H1 (cell line): ENCODE data around the gene CCDC192. TPM values are rescaled to one million over a fixed set of nuclear protein-coding genes. Genes with fewer than 3 reads are reported as not detected.

Experiments
- CTCF ChIA-PET: fragments of 300-600 bp; sonication (Branson Sonifier 250); formaldehyde crosslinking; loops from one replicate; lab custom pipeline; 2021; ENCODE audit not compliant: partially characterized antibody; lab: Charles Lee
- POLR2A ChIA-PET: fragments of 300-600 bp; sonication (Branson Sonifier 250); formaldehyde crosslinking; loops from one replicate; lab custom pipeline; 2021; ENCODE audit warnings: inconsistent platforms; ENCODE audit not compliant: partially characterized antibody; lab: Charles Lee
- DNase-seq, 2 experiments: peaks; one replicate each; pipeline versions ENCODE4 v3.0.0 to v3.0.0-alpha.2; 2010 to 2022; ENCODE audit warnings: low spot score in 2 of 2, low read depth in 1 of 2, mixed read lengths in 1 of 2
- FAIRE-seq: peaks from 2 replicates; lab custom pipeline; 2011; peaks lifted over from hg19 to GRCh38; lab: Jason Lieb, UNC
- H2AFZ ChIP-seq: 2 replicates; pipeline ENCODE4 v1.8.1; 2012; ENCODE audit warnings: low read length, inconsistent platforms
- H2AK5ac ChIP-seq: 2 replicates; pipeline ENCODE4 v1.6.1; 2013; ENCODE audit warnings: low read depth, low read length
- H2BK120ac ChIP-seq: replicated peaks from 2 replicates; pipeline ENCODE3; 2013; ENCODE audit warnings: low read depth, low read length, inconsistent platforms
- H2BK12ac ChIP-seq: 2 replicates; pipeline ENCODE4 v1.6.1; 2013; ENCODE audit warnings: low read depth, low read length
- H2BK15ac ChIP-seq: 2 replicates; pipeline ENCODE4 v1.6.1; 2013; ENCODE audit warnings: low read length
- H2BK20ac ChIP-seq: 2 replicates; pipeline ENCODE4 v1.6.1; 2013; ENCODE audit warnings: low read length
- H2BK5ac ChIP-seq: 2 replicates; pipeline ENCODE4 v1.6.1; 2013; ENCODE audit warnings: low read depth, low read length
- H3K14ac ChIP-seq: 2 replicates; pipeline ENCODE4 v1.6.1; 2013; ENCODE audit warnings: inconsistent platforms; ENCODE audit not compliant: insufficient read length
- H3K18ac ChIP-seq: 2 replicates; pipeline ENCODE4 v1.6.1; 2013; ENCODE audit warnings: low read length; ENCODE audit errors: extremely low read depth
- H3K23ac ChIP-seq: 2 replicates; pipeline ENCODE4 v1.6.1; 2013; ENCODE audit warnings: inconsistent platforms; ENCODE audit not compliant: insufficient read length
- H3K23me2 ChIP-seq: 2 replicates; pipeline ENCODE4 v1.6.1; 2013; ENCODE audit warnings: low read depth, low read length
- H3K27ac ChIP-seq: 2 replicates; pipeline ENCODE4 v1.6.1; 2011; ENCODE audit warnings: low read depth, low read length, inconsistent platforms
- H3K27me3 ChIP-seq, 4 experiments: replicated peaks in 1 of 4; 1 replicate in 1 of 4; 2 replicates in 3 of 4; pipeline versions ENCODE4 v1.6.1 to v1.8.1; 2011 to 2013; ENCODE audit warnings: low read length in 3 of 4, mild to moderate bottlenecking in 3 of 4, inconsistent platforms in 2 of 4, mixed read lengths in 2 of 4, moderate library complexity in 1 of 4; ENCODE audit not compliant: control insufficient read depth in 3 of 4, insufficient read depth in 3 of 4; ENCODE audit errors: extremely low read depth in 1 of 4
- H3K36me3 ChIP-seq, 4 experiments: 2 replicates each; pipeline versions ENCODE4 v1.6.1 to v1.8.1; 2011 to 2013; ENCODE audit warnings: mild to moderate bottlenecking in 4 of 4, low read length in 3 of 4, moderate library complexity in 2 of 4, control low read depth in 1 of 4, inconsistent platforms in 1 of 4; ENCODE audit not compliant: insufficient read depth in 4 of 4, control insufficient read depth in 2 of 4
- H3K4ac ChIP-seq: replicated peaks from 2 replicates; pipeline ENCODE3; 2013; ENCODE audit warnings: low read length, low read depth, mixed read lengths, inconsistent platforms; ENCODE audit not compliant: insufficient read length
- H3K4me1 ChIP-seq, 4 experiments: replicated peaks in 1 of 4; 1 replicate in 1 of 4; 2 replicates in 3 of 4; pipeline versions ENCODE4 v1.6.1 to v1.8.1; 2011 to 2013; ENCODE audit warnings: low read length in 3 of 4, inconsistent platforms in 2 of 4, mixed read lengths in 1 of 4; ENCODE audit not compliant: insufficient read depth in 4 of 4, control insufficient read depth in 3 of 4
- H3K4me2 ChIP-seq, 2 experiments: 2 replicates each; pipeline versions ENCODE4 v1.6.1 to v1.8.1; 2011 to 2013; ENCODE audit warnings: low read depth in 2 of 2, low read length in 2 of 2, control low read depth in 1 of 2, inconsistent platforms in 1 of 2, mild to moderate bottlenecking in 1 of 2; ENCODE audit not compliant: insufficient read depth in 1 of 2
- H3K4me3 ChIP-seq, 4 experiments: fragments of 200-600, 300-600 bp in 1 of 4; sonication (generic), shearing (Covaris generic), sonication (Bioruptor Twin) in 1 of 4; 2 replicates each; pipeline versions ENCODE4 v1.5.1 to v1.8.1; 2011 to 2016; ENCODE audit warnings: low read length in 4 of 4, low read depth in 3 of 4, control low read depth in 2 of 4, inconsistent platforms in 2 of 4, mild to moderate bottlenecking in 2 of 4, mixed read lengths in 1 of 4, moderate library complexity in 1 of 4; ENCODE audit not compliant: insufficient read depth in 2 of 4; ENCODE audit errors: extremely low read depth in 1 of 4
- H3K56ac ChIP-seq: replicated peaks from 2 replicates; pipeline ENCODE3; 2013; ENCODE audit warnings: low read depth, mild to moderate bottlenecking, mixed read lengths, low read length, inconsistent platforms; ENCODE audit not compliant: insufficient read length
- H3K79me1 ChIP-seq: 2 replicates; pipeline ENCODE4 v1.6.1; 2013; ENCODE audit warnings: low read depth, low read length, control low read depth
- H3K79me2 ChIP-seq, 2 experiments: 2 replicates each; pipeline versions ENCODE4 v1.6.1 to v1.8.1; 2012 to 2013; ENCODE audit warnings: low read length in 2 of 2, mild to moderate bottlenecking in 2 of 2, inconsistent platforms in 1 of 2; ENCODE audit not compliant: insufficient read depth in 2 of 2, control insufficient read depth in 1 of 2
- H3K9ac ChIP-seq, 4 experiments: replicated peaks in 1 of 4; 1 replicate in 1 of 4; 2 replicates in 3 of 4; pipeline versions ENCODE4 v1.6.1 to v1.8.1; 2011 to 2013; ENCODE audit warnings: low read depth in 3 of 4, low read length in 3 of 4, control low read depth in 2 of 4, mild to moderate bottlenecking in 2 of 4, moderate library complexity in 2 of 4, inconsistent platforms in 1 of 4; ENCODE audit errors: extremely low read depth in 1 of 4
- H3K9me3 ChIP-seq, 2 experiments: 2 replicates each; pipeline versions ENCODE4 v1.6.1 to v1.8.1; 2012 to 2013; ENCODE audit warnings: mild to moderate bottlenecking in 2 of 2, moderate library complexity in 2 of 2, control low read depth in 1 of 2, inconsistent platforms in 1 of 2, low read depth in 1 of 2, low read length in 1 of 2, mixed read lengths in 1 of 2; ENCODE audit not compliant: insufficient read depth in 2 of 2
- H4K20me1 ChIP-seq, 2 experiments: replicated peaks in 1 of 2; 2 replicates each; pipeline versions ENCODE3 to v1.8.1; 2011 to 2013; ENCODE audit warnings: inconsistent platforms in 2 of 2, low read length in 2 of 2, mild to moderate bottlenecking in 1 of 2; ENCODE audit not compliant: insufficient read depth in 2 of 2, control insufficient read depth in 1 of 2
- H4K5ac ChIP-seq: 2 replicates; pipeline ENCODE4 v1.6.1; 2013; ENCODE audit warnings: low read length, low read depth, mixed read lengths, inconsistent platforms; ENCODE audit not compliant: insufficient read length
- H4K8ac ChIP-seq: 2 replicates; pipeline ENCODE4 v1.8.0; 2013; ENCODE audit warnings: mild to moderate bottlenecking, moderate library complexity, low read length, inconsistent platforms; ENCODE audit not compliant: insufficient read depth; ENCODE audit errors: extremely low read depth
- H4K91ac ChIP-seq: replicated peaks from 2 replicates; pipeline ENCODE3; 2013; ENCODE audit warnings: low read length, mixed read lengths, inconsistent platforms; ENCODE audit not compliant: insufficient read length
- BCL11A ChIP-seq, 2 experiments: IDR thresholded peaks; one replicate each; pipeline ENCODE4 v1.6.1; 2011; ENCODE audit warnings: low read depth in 2 of 2, low read length in 2 of 2, mild to moderate bottlenecking in 2 of 2
- EGR1 ChIP-seq: IDR thresholded peaks from 2 replicates; pipeline ENCODE4 v1.6.1; 2011; ENCODE audit warnings: low read depth, low read length, borderline replicate concordance
- MAFK ChIP-seq: IDR thresholded peaks from 2 replicates; pipeline ENCODE4 v1.6.1; 2012; ENCODE audit warnings: low read depth, mild to moderate bottlenecking, improper control_type of control experiment, low read length
- SIN3A ChIP-seq, 2 experiments: IDR thresholded peaks in 1 of 2; conservative IDR thresholded peaks in 1 of 2; 2 replicates each; pipeline ENCODE4 v1.6.1; 2011 to 2012; ENCODE audit warnings: low read length in 2 of 2, improper control_type of control experiment in 1 of 2, low read depth in 1 of 2, mild to moderate bottlenecking in 1 of 2
- SIX5 ChIP-seq: IDR thresholded peaks from 2 replicates; pipeline ENCODE4 v1.6.1; 2011; ENCODE audit warnings: mild to moderate bottlenecking, low read depth, low read length
- USF2 ChIP-seq: IDR thresholded peaks from 2 replicates; pipeline ENCODE4 v1.6.1; 2011; ENCODE audit warnings: low read length, improper control_type of control experiment
- WGBS, 2 experiments: shearing (Covaris generic) in 1 of 2; methylation state at CpG; one replicate each; pipeline versions ENCODE4 v1.1.6 to v1.1.7; 2013 to 2015; ENCODE audit warnings: low lambda C conversion rate in 2 of 2, mixed read lengths in 2 of 2, inconsistent platforms in 1 of 2, low coverage in 1 of 2, missing lambda C conversion rate in 1 of 2; ENCODE audit not compliant: insufficient replicate concordance in 2 of 2, insufficient coverage in 1 of 2, insufficient read length in 1 of 2; ENCODE audit errors: extremely low coverage in 1 of 2, missing lambda C conversion rate in 1 of 2; 5-methylcytosine and 5-hydroxymethylcytosine counted together
- polyA plus RNA-seq, 7 experiments: library from polyadenylated mRNA; depleted of rRNA in 3 of 7; stranded (reverse) in 5 of 7; unstranded in 2 of 7; fragments of >200 nt in 5 of 7; fragments of 200-250 nt in 2 of 7; gene quantifications; 1 replicate in 5 of 7; 2 replicates in 1 of 7; 4 replicates in 1 of 7; pipeline versions ENCODE4 v1.2.1 to v1.2.3, GENCODE V29; 2011 to 2013; ENCODE audit warnings: missing spikeins in 2 of 7, mixed read lengths in 2 of 7
- total RNA-seq: library from RNA; stranded (reverse); fragmentation: NEBNext Ultra II Directional; extraction: Animal tissue kit (Norgen Biotek cat#: 25700); gene quantifications from 2 replicates; pipeline ENCODE4 v1.2.1, GENCODE V29; 2021

Gene CCDC192
- total and polyA plus RNA-seq, 2 of the 8 experiments (the other 6 are each of a cell fraction or from before 2014, with no cell fraction given) = 0.61 TPM; not detected in 1

DNA sequence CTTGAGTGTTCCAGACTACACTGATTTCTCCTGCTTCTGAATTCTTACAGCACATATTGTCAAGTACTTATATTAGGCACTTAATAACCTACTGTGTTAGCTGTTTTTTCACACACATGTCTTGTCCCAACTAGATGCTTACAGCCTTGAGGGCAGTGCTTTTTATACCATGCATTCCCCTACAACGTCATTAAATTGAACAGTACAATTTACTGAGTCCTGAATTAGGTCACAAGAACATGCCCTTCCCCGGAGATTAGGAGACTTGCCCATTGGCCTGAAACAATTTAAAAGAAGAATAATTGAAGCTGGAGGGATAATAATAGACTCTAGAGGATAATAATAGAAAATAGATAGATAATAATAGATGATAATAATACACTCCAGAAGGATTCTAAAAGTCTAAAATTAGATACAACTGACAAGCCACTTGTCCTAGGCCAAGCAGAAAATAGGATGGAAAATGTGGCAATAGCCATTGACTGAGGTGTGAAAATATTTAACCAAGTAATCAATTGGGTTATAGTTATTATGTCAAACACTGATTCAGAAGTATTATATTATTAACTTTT is 267.7 kb downstream of the CCDC192 start:
- DNase-seq (no peak), FAIRE-seq (no peak)
- H3K18ac ChIP-seq = no peak overlapping the region
- ChIA-PET CTCF (interaction anchor here (1.1 kb wide), 1 partner anchor 12 kb away, joined by 3 read pairs; no protein-coding TSS in a partner anchor), POLR2A (no interaction called here)
- H2BK15ac ChIP-seq = no peak overlapping the region
- no peak overlapping the region for H3K23ac ChIP-seq
- no peaks in the 10 kb centered on the region for H3K79me2 ChIP-seq
- H3K9me3 ChIP-seq = no peaks in the 10 kb centered on the region
- no peak overlapping the region for H3K4me2 ChIP-seq
- H3K27me3 ChIP-seq = no peaks in the 10 kb centered on the region
- 91% methylated on average over 2 of the region's 2 CpGs; no CpG with 5 or more reads in 1 of the 2 experiments for WGBS, 2 experiments
- no peak overlapping the region for H3K56ac ChIP-seq
- H3K23me2 ChIP-seq = no peaks in the 10 kb centered on the region
- no peak overlapping the region for H2AFZ ChIP-seq
- H3K4me3 ChIP-seq = no peak overlapping the region
- no peaks in the 10 kb centered on the region for H3K79me1 ChIP-seq
- no peak overlapping the region for H2BK5ac ChIP-seq
- H2BK12ac ChIP-seq = no peak overlapping the region
- no peak overlapping the region for H4K91ac ChIP-seq
- no peak overlapping the region for H3K14ac ChIP-seq
- H3K9ac ChIP-seq = no peak overlapping the region
- H2AK5ac ChIP-seq = no peak overlapping the region
- H4K5ac ChIP-seq = no peak overlapping the region
- TF ChIP-seq SIX5 = no peak
- no peak for TF ChIP-seq BCL11A (IDR thresholded peaks at IDR 0.05; ENCODE audit: low read depth in 2 of 2, low read length in 2 of 2)
- TF ChIP-seq USF2 = no peak
- TF ChIP-seq EGR1 = no peak
- TF ChIP-seq SIN3A (conservative IDR thresholded peaks at IDR 0.05 in 1 of 2, IDR thresholded peaks at IDR 0.05 in 1 of 2; ENCODE audit: low read depth in 1 of 2, low read length in 2 of 2) = no peak
- TF ChIP-seq MAFK = no peak
- H4K20me1 ChIP-seq = no peaks in the 10 kb centered on the region
- no peak overlapping the region for H4K8ac ChIP-seq
- H3K4me1 ChIP-seq = no peaks in the 10 kb centered on the region
- no peak overlapping the region for H2BK20ac ChIP-seq
- H2BK120ac ChIP-seq = no peak overlapping the region
- no peaks in the 10 kb centered on the region for H3K36me3 ChIP-seq
- no peak overlapping the region for H3K4ac ChIP-seq
- H3K27ac ChIP-seq = no peak overlapping the region
